ENCODE measurements around the gene POLR1E.
A peak's percentile ranks its signal among the peaks of the same experiment; 100 is the strongest.
"Not testable (repeated sequence)": the region's sequence is repeated elsewhere in the genome, so short reads cannot be mapped to it uniquely, and the experiment has no call there.

The POLR1E gene

GRCh38 chr9:37474438-37474837 is 11.3 kb upstream of the POLR1E start:
- TF ChIP-seq CTCF (IDR thresholded peaks at IDR 0.05; ENCODE audit: control insufficient read depth, extremely low read depth, insufficient read depth), result no peak
- no peak overlapping the region for H3K4me3 ChIP-seq (ENCODE audit: low read depth, low read length)
- no peak for DNase-seq (ENCODE audit: low read depth)

- no peak for TF ChIP-seq CTCF (IDR thresholded peaks at IDR 0.05; ENCODE audit: control insufficient read depth, extremely low read depth, insufficient read depth)
- DNase-seq (ENCODE audit: low read depth), result no peak
- no peak overlapping the region for H3K4me3 ChIP-seq (ENCODE audit: low read depth, low read length)
Observed at GRCh38 chr9:37476930-37477329, 8.8 kb upstream of the POLR1E start.

- not testable (repeated sequence) for H3K4me3 ChIP-seq (ENCODE audit: low read depth, low read length); DNase-seq (ENCODE audit: low read depth)
Observed at GRCh38 chr9:37477443-37477842, 8.3 kb upstream of the POLR1E start.

GRCh38 chr9:37477987-37478619 is 7.6 kb upstream of the POLR1E start:
- not testable (repeated sequence) for H3K4me3 ChIP-seq (ENCODE audit: low read depth, low read length); DNase-seq (ENCODE audit: low read depth)

GRCh38 chr9:37480759-37481158 is 5.0 kb upstream of the POLR1E start:
- no peak for TF ChIP-seq CTCF (IDR thresholded peaks at IDR 0.05; ENCODE audit: control insufficient read depth, extremely low read depth, insufficient read depth)
- no peak overlapping the region for H3K4me3 ChIP-seq (ENCODE audit: low read depth, low read length)
- DNase-seq (ENCODE audit: low read depth), result no peak

GRCh38 chr9:37486256-37486615 is 488 bp downstream of the POLR1E start:
- H3K4me3 ChIP-seq (ENCODE audit: low read depth, low read length), result peak overlapping the region; percentile 92
- TF ChIP-seq CTCF (IDR thresholded peaks at IDR 0.05; ENCODE audit: control insufficient read depth, extremely low read depth, insufficient read depth), result no peak
- DNase-seq (ENCODE audit: low read depth), result no peak

- TF ChIP-seq CTCF (IDR thresholded peaks at IDR 0.05; ENCODE audit: control insufficient read depth, extremely low read depth, insufficient read depth), result no peak
- peak overlapping the region; percentile 92 for H3K4me3 ChIP-seq (ENCODE audit: low read depth, low read length)
- DNase-seq (ENCODE audit: low read depth), result peak; percentile 41
Observed at GRCh38 chr9:37486616-37487548, 1.1 kb downstream of the POLR1E start.

GRCh38 chr9:37491939-37492338 is 6.2 kb downstream of the POLR1E start:
- DNase-seq (ENCODE audit: low read depth), result no peak
- H3K4me3 ChIP-seq (ENCODE audit: low read depth, low read length), result no peak overlapping the region
- no peak for TF ChIP-seq CTCF (IDR thresholded peaks at IDR 0.05; ENCODE audit: control insufficient read depth, extremely low read depth, insufficient read depth)
